Spleen (tissue), 11 donors: ENCODE data around the gene ZNF362. TPM values are rescaled to one million over a fixed set of nuclear protein-coding genes. Genes with fewer than 3 reads are reported as not detected.

Experiments
- DNase-seq: peaks from one replicate; pipeline ENCODE4 v3.0.0-alpha.2; 2020
- H3K27ac ChIP-seq, 8 donors: fragments of 200-600 bp; sonication (generic) in 7 of 8; 1 replicate in 4 of 8; 2 replicates in 4 of 8; pipeline versions ENCODE4 v1.5.0 to v1.8.0; 2016 to 2021; ENCODE audit warnings: inconsistent platforms in 4 of 8, mild to moderate bottlenecking in 4 of 8, moderate library complexity in 1 of 8
- H3K27me3 ChIP-seq, 7 donors: fragments of 200-600 bp; sonication (generic) in 6 of 7; replicated peaks in 1 of 7; 1 replicate in 4 of 7; 2 replicates in 3 of 7; pipeline versions ENCODE4 v1.5.0 to v1.8.0; 2016 to 2021; ENCODE audit warnings: inconsistent platforms in 3 of 7, mild to moderate bottlenecking in 1 of 7
- H3K36me3 ChIP-seq, 6 donors: fragments of 200-600 bp; sonication (generic) in 5 of 6; 1 replicate in 4 of 6; 2 replicates in 2 of 6; pipeline versions ENCODE4 v1.5.0 to v1.8.0; 2016 to 2021; ENCODE audit warnings: inconsistent platforms in 2 of 6
- H3K4me1 ChIP-seq, 6 donors: fragments of 200-600 bp; sonication (generic) in 5 of 6; 1 replicate in 3 of 6; 2 replicates in 3 of 6; pipeline versions ENCODE4 v1.5.0 to v1.8.0; 2016 to 2021; ENCODE audit warnings: inconsistent platforms in 3 of 6
- H3K4me3 ChIP-seq, 8 donors: fragments of 200-600 bp; sonication (generic) in 7 of 8; 1 replicate in 4 of 8; 2 replicates in 4 of 8; pipeline versions ENCODE4 v1.5.0 to v1.8.0; 2016 to 2021; ENCODE audit warnings: inconsistent platforms in 4 of 8, mild to moderate bottlenecking in 4 of 8, moderate library complexity in 2 of 8
- H3K9me3 ChIP-seq, 8 donors: fragments of 200-600 bp; sonication (generic) in 7 of 8; 1 replicate in 4 of 8; 2 replicates in 4 of 8; pipeline versions ENCODE4 v1.5.0 to v1.8.0; 2016 to 2021; ENCODE audit warnings: inconsistent platforms in 4 of 8
- POLR2A ChIP-seq, 3 donors: fragments of 450-650 bp; IDR thresholded peaks; one replicate each; pipeline ENCODE4 v1.5.1; 2017; ENCODE audit warnings: antibody characterized with exemption in 3 of 3, mild to moderate bottlenecking in 1 of 3
- POLR2AphosphoS5 ChIP-seq, 3 donors: sonication (generic); formaldehyde crosslinking; IDR thresholded peaks; one replicate each; pipeline ENCODE4 v1.5.1; 2017; ENCODE audit warnings: antibody characterized with exemption in 3 of 3
- WGBS, 5 donors: extraction: QIAGEN DNeasy Blood & Tissue Kit in 3 of 5; methylation state at CpG; one replicate each; pipeline versions ENCODE4 v1.1.5 to v1.1.7; 2013 to 2018; 5-methylcytosine and 5-hydroxymethylcytosine counted together
- intact Hi-C: fragments of 100-400 bp; cut with DNase I; formaldehyde crosslinking; loops from one replicate; pipeline ENCODE4 v1.15.0; 2023; ENCODE audit warnings: low total_unique reads
- polyA plus RNA-seq, 3 donors: library from polyadenylated mRNA; stranded (reverse); fragments of 200-250 nt; gene quantifications; one replicate each; pipeline ENCODE4 v1.2.1, GENCODE V29; 2013
- total RNA-seq, 7 donors: library from RNA; depleted of rRNA in 3 of 7; stranded (reverse); fragments of >200 nt in 3 of 7; fragmentation: NEBNext Ultra II Directional in 4 of 7; extraction: Animal tissue kit (Norgen Biotek cat#: 25700) in 4 of 7; gene quantifications; one replicate each; pipeline versions ENCODE4 v1.1.0 to v1.2.1, GENCODE V29; 2016 to 2021
- TF ChIP-seq, protein P1 (sequence below), 11 experiments: fragments of 200-600 bp in 7 of 11; fragments of 450-650 bp in 4 of 11; sonication (generic) in 4 of 11; IDR thresholded peaks in 8 of 11; conservative IDR thresholded peaks in 3 of 11; 1 replicate in 7 of 11; 2 replicates in 4 of 11; pipeline versions ENCODE4 v1.4.0 to v1.8.0; 2016 to 2021; ENCODE audit warnings: antibody characterized with exemption in 11 of 11, inconsistent platforms in 4 of 11, mild to moderate bottlenecking in 1 of 11
- donor health status: healthy with polysubstance abuse.
- donor health status: DM: no; HTN: no; CAD: no; lungs with moderate emphysema.
- donor health status: DM: no; HTN: no; CAD: no.
- donor health status: Bipolar disorder and iron deficiency.
- donor health status: healthy.
- donor health status: DM: no; HTN: no; CAD: no.
- donor health status: DM: yes; HTN: yes; CAD: no.

ZNF362 gene
- total and polyA plus RNA-seq, 10 donors: 8.7 to 47.0 (median 24.8) TPM

DNA sequence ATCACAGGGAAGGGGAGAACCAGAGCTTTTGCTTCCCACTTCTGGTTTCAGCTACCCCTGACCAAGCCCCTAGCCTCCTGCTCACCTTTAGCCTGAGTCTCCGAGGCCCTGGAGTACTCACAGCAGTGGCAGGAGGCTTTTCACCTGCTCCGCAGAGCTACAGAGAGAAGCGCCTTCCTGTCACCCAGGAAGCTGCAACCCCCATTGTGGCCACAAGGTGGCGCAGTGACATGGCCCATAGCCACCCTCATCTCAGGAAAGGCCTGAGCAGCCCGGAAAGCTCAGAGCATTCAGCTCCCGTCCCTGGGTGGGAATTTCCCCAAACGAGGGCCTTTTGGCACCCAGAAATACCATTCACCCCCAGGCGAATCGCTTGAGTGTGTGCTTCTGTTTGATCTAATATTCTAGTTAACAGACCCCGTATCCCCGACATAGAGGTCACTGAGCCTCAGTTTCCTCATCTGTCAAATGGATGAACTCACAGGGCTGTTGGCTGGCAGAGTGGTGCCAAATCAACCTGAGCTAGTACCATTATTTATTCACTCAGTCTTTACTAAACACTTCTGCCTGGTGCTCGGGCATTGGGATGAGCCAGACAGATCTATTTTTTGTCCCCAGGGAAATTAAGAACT lies 39.3 kb downstream of the ZNF362 start:
- TF ChIP-seq POLR2AphosphoS5 (IDR thresholded peaks at IDR 0.05) (peak; percentile 33 to 63 (median 57)), POLR2A (IDR thresholded peaks at IDR 0.05) (no peak)
- TF ChIP-seq, protein P1, sequence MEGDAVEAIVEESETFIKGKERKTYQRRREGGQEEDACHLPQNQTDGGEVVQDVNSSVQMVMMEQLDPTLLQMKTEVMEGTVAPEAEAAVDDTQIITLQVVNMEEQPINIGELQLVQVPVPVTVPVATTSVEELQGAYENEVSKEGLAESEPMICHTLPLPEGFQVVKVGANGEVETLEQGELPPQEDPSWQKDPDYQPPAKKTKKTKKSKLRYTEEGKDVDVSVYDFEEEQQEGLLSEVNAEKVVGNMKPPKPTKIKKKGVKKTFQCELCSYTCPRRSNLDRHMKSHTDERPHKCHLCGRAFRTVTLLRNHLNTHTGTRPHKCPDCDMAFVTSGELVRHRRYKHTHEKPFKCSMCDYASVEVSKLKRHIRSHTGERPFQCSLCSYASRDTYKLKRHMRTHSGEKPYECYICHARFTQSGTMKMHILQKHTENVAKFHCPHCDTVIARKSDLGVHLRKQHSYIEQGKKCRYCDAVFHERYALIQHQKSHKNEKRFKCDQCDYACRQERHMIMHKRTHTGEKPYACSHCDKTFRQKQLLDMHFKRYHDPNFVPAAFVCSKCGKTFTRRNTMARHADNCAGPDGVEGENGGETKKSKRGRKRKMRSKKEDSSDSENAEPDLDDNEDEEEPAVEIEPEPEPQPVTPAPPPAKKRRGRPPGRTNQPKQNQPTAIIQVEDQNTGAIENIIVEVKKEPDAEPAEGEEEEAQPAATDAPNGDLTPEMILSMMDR (IDR thresholded peaks at IDR 0.05 in 8 of 11, conservative IDR thresholded peaks at IDR 0.05 in 3 of 11): peak; percentile 94 to 100 (median 98)
- intact Hi-C loops: loop anchor here (5.0 kb wide), 2 partner anchors 72 to 177 kb away; partner anchors contain the start of gene ZSCAN20
- Histone ChIP-seq H3K36me3 (peaks cover 0 to 79% (median 27%) of the 10 kb centered on the region in 6 donors), H3K27ac (peak overlapping the region in 5 of 8 donors; percentile 5 to 49 (median 40)), H3K9me3 (no peaks in the 10 kb centered on the region), H3K4me1 (peaks cover 0 to 44% (median 25%) of the 10 kb centered on the region in 6 donors), H3K4me3 (no peak overlapping the region), H3K27me3 (no peaks in the 10 kb centered on the region)
- WGBS, 5 donors: 43 to 52% (median 46%) methylated on average over 12 of the region's 12 CpGs
- DNase-seq: peak; percentile 96

DNA sequence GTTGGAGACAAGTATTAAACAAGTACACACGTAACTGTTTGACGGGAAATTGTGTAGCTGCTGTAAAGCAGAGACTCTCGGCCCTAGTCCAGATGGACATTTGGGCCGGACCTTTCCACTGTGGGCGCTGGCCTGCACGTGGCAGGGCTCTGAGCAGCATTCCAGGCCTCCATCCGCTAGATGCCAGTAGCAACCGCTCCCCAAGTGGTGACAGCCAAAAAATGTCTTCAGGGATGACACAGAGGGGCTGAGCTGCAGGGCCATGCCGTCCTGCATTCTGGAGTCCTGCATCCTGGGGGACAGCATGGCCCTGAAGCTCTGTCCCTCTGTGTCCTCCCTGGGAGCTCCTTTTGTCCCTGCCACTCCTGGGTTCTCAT lies 39.8 kb downstream of the ZNF362 start:
- Histone ChIP-seq H3K36me3 (peaks cover 0 to 83% (median 27%) of the 10 kb centered on the region in 6 donors), H3K9me3 (no peaks in the 10 kb centered on the region), H3K4me1 (peaks cover 0 to 49% (median 25%) of the 10 kb centered on the region in 6 donors), H3K4me3 (no peak overlapping the region), H3K27me3 (no peaks in the 10 kb centered on the region), H3K27ac (peak overlapping the region in 4 of 8 donors; percentile 38 to 49 (median 43))
- intact Hi-C loops: loop anchor here (5.0 kb wide), 2 partner anchors 71 to 176 kb away; partner anchors contain the start of gene ZSCAN20
- 79 to 98% (median 91%) methylated on average over 8 to 9 of the region's 9 CpGs for WGBS, 5 donors
- peak; percentile 72 for DNase-seq
- TF ChIP-seq POLR2A (IDR thresholded peaks at IDR 0.05) (no peak), POLR2AphosphoS5 (IDR thresholded peaks at IDR 0.05) (peak in 1 of 3 donors; percentile 14)
- TF ChIP-seq, protein P1 (IDR thresholded peaks at IDR 0.05 in 8 of 11, conservative IDR thresholded peaks at IDR 0.05 in 3 of 11): no peak

DNA sequence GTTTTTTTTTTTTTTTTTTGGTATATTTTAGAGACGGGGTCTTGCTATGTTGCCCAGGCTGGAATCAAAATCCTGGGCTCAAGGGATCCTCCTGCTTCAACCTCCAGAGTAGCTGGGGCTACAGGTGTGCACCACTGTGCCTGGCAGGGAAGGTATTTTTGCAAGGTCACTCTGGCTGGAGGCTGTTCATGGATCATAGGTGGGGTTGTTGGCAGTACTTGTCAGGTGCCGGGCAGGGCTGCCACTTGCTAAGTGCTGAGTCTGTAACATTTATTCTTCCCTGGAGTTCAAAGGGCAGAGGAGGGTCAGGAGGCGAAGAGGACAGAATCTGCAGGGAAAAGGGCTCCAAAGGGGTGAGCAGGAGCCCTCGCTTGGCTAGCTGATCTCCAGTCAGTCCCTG lies 40.5 kb downstream of the ZNF362 start:
- WGBS, 5 donors: 74 to 95% (median 93%) methylated on average over 4 of the region's 4 CpGs
- H3K36me3 ChIP-seq: peaks cover 0 to 83% (median 27%) of the 10 kb centered on the region in 6 donors
- intact Hi-C loops: loop anchor here (5.0 kb wide), 2 partner anchors 70 to 175 kb away; partner anchors contain the start of gene ZSCAN20
- H3K4me3 ChIP-seq: no peak overlapping the region
- TF ChIP-seq POLR2A (IDR thresholded peaks at IDR 0.05) (no peak), POLR2AphosphoS5 (IDR thresholded peaks at IDR 0.05) (no peak)
- TF ChIP-seq, protein P1 (IDR thresholded peaks at IDR 0.05 in 8 of 11, conservative IDR thresholded peaks at IDR 0.05 in 3 of 11): no peak
- DNase-seq: peak; percentile 45
- no peaks in the 10 kb centered on the region for H3K27me3 ChIP-seq
- H3K9me3 ChIP-seq: no peaks in the 10 kb centered on the region
- H3K27ac ChIP-seq: no peak overlapping the region
- H3K4me1 ChIP-seq: peaks cover 0 to 55% (median 25%) of the 10 kb centered on the region in 6 donors
